ENCODE measurements around the gene PADI2.

- TF ChIP-seq CTCF (IDR thresholded peaks at IDR 0.05), result no peak
- TF ChIP-seq POLR2A (IDR thresholded peaks at IDR 0.05), result no peak
These were observed 21.0 kb upstream of the PADI2 start for GRCh38 chr1:17140279-17140678.

All from body of pancreas (tissue), 4 donors.